Liver (tissue), 3 donors: ENCODE measurements around the gene CDKL4.

ENCODE experiments used
- FOXA1 ChIP-seq: IDR thresholded peaks from 2 replicates; pipeline ENCODE4 v1.6.1; 2016; ENCODE audit warnings: antibody characterized with exemption
- JUND ChIP-seq, 2 donors: IDR thresholded peaks; 2 replicates each; pipeline ENCODE4 v1.6.1; 2016; ENCODE audit warnings: antibody characterized with exemption in 2 of 2
- RAD21 ChIP-seq, 2 donors: IDR thresholded peaks; 2 replicates each; pipeline ENCODE4 v1.6.1; 2016; ENCODE audit warnings: antibody characterized with exemption in 2 of 2, mild to moderate bottlenecking in 2 of 2
- SP1 ChIP-seq: IDR thresholded peaks from 2 replicates; pipeline ENCODE4 v1.6.1; 2018; ENCODE audit warnings: antibody characterized with exemption, mild to moderate bottlenecking
- YY1 ChIP-seq: IDR thresholded peaks from 2 replicates; pipeline ENCODE4 v1.6.1; 2016; ENCODE audit warnings: antibody characterized with exemption, mild to moderate bottlenecking
- ZBTB33 ChIP-seq: IDR thresholded peaks from 2 replicates; pipeline ENCODE4 v1.6.1; 2016; ENCODE audit warnings: antibody characterized with exemption
- TF ChIP-seq, protein P1 (sequence below): fragments of 150-350 bp; IDR thresholded peaks from 2 replicates; pipeline ENCODE4 v1.5.1; 2017; ENCODE audit warnings: improper control_type of control experiment, low read depth, low read length; ENCODE audit not compliant: missing input control
- TF ChIP-seq, protein P2 (sequence below): IDR thresholded peaks from 2 replicates; pipeline ENCODE4 v1.6.1; 2016; ENCODE audit warnings: antibody characterized with exemption
- TF ChIP-seq, protein P3 (sequence below): IDR thresholded peaks from 2 replicates; pipeline ENCODE4 v1.6.1; 2016; ENCODE audit warnings: antibody characterized with exemption, mild to moderate bottlenecking
- TF ChIP-seq, protein P4 (sequence below): IDR thresholded peaks from 2 replicates; pipeline ENCODE4 v1.6.1; 2016; ENCODE audit warnings: antibody characterized with exemption
- donor health status: healthy.
- donor health status: healthy.

DNA sequence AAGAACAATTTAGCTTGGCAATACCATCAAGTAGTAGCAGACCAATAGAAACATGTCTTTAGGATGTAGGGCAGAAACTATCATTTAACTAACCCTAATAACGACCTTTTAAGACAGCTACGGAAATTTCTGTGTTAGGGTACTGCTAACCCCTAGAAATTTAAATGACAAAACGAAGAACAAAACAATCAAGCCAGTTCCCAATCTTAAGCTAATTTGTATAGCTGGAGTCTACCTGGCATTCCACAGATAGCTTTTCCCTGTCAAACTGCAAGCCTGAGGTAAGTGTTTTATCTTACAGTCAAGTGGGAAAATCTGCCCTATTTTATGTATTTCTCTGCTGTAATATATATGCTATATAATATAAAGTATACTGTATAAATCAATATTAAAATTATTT, 37.6 kb upstream of the CDKL4 start:
- TF ChIP-seq, protein P1, sequence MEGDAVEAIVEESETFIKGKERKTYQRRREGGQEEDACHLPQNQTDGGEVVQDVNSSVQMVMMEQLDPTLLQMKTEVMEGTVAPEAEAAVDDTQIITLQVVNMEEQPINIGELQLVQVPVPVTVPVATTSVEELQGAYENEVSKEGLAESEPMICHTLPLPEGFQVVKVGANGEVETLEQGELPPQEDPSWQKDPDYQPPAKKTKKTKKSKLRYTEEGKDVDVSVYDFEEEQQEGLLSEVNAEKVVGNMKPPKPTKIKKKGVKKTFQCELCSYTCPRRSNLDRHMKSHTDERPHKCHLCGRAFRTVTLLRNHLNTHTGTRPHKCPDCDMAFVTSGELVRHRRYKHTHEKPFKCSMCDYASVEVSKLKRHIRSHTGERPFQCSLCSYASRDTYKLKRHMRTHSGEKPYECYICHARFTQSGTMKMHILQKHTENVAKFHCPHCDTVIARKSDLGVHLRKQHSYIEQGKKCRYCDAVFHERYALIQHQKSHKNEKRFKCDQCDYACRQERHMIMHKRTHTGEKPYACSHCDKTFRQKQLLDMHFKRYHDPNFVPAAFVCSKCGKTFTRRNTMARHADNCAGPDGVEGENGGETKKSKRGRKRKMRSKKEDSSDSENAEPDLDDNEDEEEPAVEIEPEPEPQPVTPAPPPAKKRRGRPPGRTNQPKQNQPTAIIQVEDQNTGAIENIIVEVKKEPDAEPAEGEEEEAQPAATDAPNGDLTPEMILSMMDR, result no peak
- TF ChIP-seq, protein P2, sequence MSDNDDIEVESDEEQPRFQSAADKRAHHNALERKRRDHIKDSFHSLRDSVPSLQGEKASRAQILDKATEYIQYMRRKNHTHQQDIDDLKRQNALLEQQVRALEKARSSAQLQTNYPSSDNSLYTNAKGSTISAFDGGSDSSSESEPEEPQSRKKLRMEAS, result no peak
- TF ChIP-seq, protein P3, sequence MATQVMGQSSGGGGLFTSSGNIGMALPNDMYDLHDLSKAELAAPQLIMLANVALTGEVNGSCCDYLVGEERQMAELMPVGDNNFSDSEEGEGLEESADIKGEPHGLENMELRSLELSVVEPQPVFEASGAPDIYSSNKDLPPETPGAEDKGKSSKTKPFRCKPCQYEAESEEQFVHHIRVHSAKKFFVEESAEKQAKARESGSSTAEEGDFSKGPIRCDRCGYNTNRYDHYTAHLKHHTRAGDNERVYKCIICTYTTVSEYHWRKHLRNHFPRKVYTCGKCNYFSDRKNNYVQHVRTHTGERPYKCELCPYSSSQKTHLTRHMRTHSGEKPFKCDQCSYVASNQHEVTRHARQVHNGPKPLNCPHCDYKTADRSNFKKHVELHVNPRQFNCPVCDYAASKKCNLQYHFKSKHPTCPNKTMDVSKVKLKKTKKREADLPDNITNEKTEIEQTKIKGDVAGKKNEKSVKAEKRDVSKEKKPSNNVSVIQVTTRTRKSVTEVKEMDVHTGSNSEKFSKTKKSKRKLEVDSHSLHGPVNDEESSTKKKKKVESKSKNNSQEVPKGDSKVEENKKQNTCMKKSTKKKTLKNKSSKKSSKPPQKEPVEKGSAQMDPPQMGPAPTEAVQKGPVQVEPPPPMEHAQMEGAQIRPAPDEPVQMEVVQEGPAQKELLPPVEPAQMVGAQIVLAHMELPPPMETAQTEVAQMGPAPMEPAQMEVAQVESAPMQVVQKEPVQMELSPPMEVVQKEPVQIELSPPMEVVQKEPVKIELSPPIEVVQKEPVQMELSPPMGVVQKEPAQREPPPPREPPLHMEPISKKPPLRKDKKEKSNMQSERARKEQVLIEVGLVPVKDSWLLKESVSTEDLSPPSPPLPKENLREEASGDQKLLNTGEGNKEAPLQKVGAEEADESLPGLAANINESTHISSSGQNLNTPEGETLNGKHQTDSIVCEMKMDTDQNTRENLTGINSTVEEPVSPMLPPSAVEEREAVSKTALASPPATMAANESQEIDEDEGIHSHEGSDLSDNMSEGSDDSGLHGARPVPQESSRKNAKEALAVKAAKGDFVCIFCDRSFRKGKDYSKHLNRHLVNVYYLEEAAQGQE, result no peak
- no peak for TF ChIP-seq FOXA1
- no peak for TF ChIP-seq RAD21 (IDR thresholded peaks at IDR 0.05)
- TF ChIP-seq, protein P4, sequence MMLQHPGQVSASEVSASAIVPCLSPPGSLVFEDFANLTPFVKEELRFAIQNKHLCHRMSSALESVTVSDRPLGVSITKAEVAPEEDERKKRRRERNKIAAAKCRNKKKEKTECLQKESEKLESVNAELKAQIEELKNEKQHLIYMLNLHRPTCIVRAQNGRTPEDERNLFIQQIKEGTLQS, result no peak
- no peak for TF ChIP-seq ZBTB33
- TF ChIP-seq YY1, result no peak
- TF ChIP-seq SP1, result no peak
- no peak for TF ChIP-seq JUND (IDR thresholded peaks at IDR 0.05)
